AG09319 (cell line): ENCODE measurements around the gene CEP85.

Experiments used
- DNase-seq: peaks from one replicate; pipeline ENCODE4 v3.0.0-alpha.2; 2010; ENCODE audit warnings: low read depth; ENCODE audit errors: extremely low read depth
- TF ChIP-seq, protein P1 (sequence below): IDR thresholded peaks from 2 replicates; pipeline ENCODE4 v1.5.1; 2011; ENCODE audit warnings: low read depth, mild to moderate bottlenecking, inconsistent platforms, low read length, moderate library complexity

The CEP85 gene

DNA sequence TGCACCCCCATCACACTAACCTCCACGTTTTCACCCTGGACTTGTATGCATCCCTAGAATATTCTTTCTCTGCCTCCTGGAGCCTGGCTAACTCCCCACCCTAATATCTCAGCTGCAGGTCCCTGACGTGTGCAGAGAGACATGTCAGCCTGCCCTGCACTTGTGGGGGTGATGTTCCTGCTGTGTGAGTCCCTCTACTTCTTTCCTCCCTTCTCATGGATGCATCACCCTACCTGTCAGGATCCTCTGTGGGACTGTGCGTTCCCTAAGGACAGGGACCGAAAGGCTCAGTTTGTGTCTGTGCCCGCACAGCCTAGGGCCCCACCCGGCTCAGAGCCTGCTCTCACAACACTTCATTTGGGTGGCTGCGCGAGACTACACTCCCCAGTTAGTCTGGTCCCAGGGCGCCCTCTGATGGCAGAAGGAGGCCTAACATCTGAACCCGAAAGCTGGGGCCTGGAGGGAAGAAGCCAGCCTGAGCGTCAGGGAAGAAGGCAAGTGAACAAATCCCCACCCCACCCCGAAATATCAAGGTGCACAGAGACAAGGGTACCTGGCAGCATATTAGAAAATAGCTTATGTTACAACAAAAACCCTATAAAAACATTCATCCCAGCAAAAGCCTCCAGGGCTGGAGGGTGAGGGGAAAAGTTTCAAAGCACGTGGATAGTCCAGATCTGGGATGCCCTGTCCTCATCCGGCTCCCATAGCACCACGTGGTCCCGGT, 87.5 kb downstream of the CEP85 start:
- DNase-seq: peak; percentile 59
- TF ChIP-seq, protein P1, sequence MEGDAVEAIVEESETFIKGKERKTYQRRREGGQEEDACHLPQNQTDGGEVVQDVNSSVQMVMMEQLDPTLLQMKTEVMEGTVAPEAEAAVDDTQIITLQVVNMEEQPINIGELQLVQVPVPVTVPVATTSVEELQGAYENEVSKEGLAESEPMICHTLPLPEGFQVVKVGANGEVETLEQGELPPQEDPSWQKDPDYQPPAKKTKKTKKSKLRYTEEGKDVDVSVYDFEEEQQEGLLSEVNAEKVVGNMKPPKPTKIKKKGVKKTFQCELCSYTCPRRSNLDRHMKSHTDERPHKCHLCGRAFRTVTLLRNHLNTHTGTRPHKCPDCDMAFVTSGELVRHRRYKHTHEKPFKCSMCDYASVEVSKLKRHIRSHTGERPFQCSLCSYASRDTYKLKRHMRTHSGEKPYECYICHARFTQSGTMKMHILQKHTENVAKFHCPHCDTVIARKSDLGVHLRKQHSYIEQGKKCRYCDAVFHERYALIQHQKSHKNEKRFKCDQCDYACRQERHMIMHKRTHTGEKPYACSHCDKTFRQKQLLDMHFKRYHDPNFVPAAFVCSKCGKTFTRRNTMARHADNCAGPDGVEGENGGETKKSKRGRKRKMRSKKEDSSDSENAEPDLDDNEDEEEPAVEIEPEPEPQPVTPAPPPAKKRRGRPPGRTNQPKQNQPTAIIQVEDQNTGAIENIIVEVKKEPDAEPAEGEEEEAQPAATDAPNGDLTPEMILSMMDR: peak; percentile 92

DNA sequence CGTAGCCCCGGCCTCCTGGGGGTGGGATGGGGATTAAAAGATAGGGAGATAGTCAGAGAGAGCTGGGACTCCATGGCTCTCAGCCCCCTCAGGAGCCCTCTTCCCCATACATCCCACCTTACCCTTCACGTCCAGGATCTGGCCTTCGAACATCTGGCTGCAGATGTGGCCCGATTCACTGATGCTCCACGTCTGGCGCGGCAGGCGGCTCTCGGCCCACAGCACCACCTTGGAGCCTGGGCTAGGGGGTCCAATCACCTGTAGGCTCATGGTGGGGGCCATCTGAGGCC, 88.0 kb downstream of the CEP85 start:
- TF ChIP-seq, protein P1: no peak
- DNase-seq: no peak

DNA sequence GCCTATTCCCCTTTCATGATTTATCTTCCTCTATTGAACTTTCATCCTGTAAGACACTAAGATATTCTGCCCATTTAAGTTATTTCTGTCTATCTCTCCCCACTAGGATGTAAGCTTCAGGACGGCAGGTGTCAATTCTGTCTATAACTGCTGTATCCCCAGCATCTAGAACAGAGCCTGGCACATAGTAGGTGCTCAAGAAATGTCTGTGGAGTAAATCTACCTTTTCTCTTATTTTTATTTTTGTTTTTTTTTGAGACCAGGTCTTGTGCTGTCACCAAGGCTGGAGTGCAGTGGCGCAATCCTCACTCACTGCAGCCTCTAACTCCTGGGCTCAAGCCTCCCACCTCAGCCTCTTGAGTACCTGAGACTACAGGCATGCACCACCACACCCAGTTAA, 89.4 kb downstream of the CEP85 start:
- DNase-seq: no peak
- TF ChIP-seq, protein P1: no peak

DNA sequence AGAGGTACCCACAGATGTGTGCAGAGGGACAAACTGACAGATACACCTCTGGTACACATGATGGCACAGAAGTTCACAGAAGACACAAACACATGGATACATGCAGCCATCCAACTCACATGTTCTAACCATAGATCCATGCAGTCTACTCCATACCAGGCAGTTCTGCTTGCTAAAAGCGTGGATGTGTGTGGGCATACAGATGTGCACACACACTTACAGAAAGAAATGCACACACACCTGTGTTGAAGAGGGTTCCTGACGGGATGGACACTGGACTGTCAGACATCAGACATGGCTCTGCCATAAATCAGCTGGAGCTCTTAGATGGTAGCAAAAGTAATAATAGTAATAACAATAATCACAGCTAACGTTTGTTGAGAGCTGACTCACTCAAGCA, 90.5 kb downstream of the CEP85 start:
- DNase-seq: no peak
- TF ChIP-seq, protein P1: no peak

DNA sequence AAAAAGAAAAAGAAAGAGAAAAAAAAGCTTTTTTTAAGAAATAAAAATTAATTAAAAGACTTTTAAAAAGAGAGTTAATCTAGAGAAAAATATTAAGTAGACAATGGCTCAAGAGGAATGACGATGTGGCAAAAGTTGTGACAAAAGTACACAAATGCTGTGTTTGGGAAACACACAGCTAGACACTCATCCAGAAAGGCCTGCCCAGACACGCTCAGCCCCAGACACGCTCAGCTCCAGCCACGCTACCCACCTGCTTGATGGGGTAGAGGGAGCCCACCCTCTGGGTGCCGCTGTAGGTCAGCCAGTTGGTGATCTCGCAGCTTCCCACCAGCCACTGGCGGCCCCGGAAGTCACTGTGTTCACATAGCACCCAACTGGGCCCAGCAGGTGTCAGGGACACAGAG, 94.0 kb downstream of the CEP85 start:
- TF ChIP-seq, protein P1: no peak
- no peak for DNase-seq
